SU-DHL-6 (cell line): ENCODE measurements around the gene TBX5.

Experiments used
- H2AFZ ChIP-seq: fragments of 200-600 bp; sonication (generic); 2 replicates; pipeline ENCODE4 v1.6.1; 2014; ENCODE audit warnings: low read depth, mild to moderate bottlenecking, moderate library complexity, mixed read lengths, antibody characterized with exemption, low read length; ENCODE audit not compliant: severe bottlenecking
- H3F3A ChIP-seq: fragments of 200-600 bp; shearing (Covaris generic); 2 replicates; pipeline ENCODE4 v1.6.0; 2016; ENCODE audit warnings: antibody characterized with exemption, mild to moderate bottlenecking; ENCODE audit not compliant: insufficient read depth
- H3K27ac ChIP-seq: fragments of 200-600 bp; sonication (generic); 2 replicates; pipeline ENCODE4 v1.5.1; 2016; ENCODE audit warnings: low read depth, mild to moderate bottlenecking, low read length, moderate library complexity, mixed read lengths
- H3K27me3 ChIP-seq: fragments of 200-600 bp; sonication (generic), shearing (Covaris generic); 2 replicates; pipeline ENCODE4 v1.6.0; 2014; ENCODE audit warnings: mild to moderate bottlenecking, low read length
- H3K36me3 ChIP-seq: fragments of 200-600 bp; sonication (generic); 2 replicates; pipeline ENCODE4 v1.6.1; 2014; ENCODE audit warnings: mild to moderate bottlenecking, low read length, mixed read lengths
- H3K4me2 ChIP-seq: fragments of 300-600, 200-600 bp; shearing (Covaris generic), sonication (generic); 2 replicates; pipeline ENCODE4 v1.6.0; 2014; ENCODE audit warnings: low read length, low read depth, mild to moderate bottlenecking; ENCODE audit not compliant: poor library complexity, severe bottlenecking
- H3K4me3 ChIP-seq: fragments of 200-600 bp; sonication (generic); 2 replicates; pipeline ENCODE4 v1.5.1; 2014; ENCODE audit warnings: antibody characterized with exemption, low read length, mild to moderate bottlenecking, mixed read lengths; ENCODE audit not compliant: insufficient read depth, poor library complexity, severe bottlenecking
- H3K79me2 ChIP-seq: fragments of 200-600 bp; sonication (generic); 2 replicates; pipeline ENCODE4 v1.6.1; 2014; ENCODE audit warnings: mild to moderate bottlenecking, low read length, moderate library complexity; ENCODE audit not compliant: insufficient read depth
- H3K9ac ChIP-seq: fragments of 200-600 bp; sonication (generic); 2 replicates; pipeline ENCODE4 v1.7.0; 2014; ENCODE audit warnings: mild to moderate bottlenecking, low read length
- H3K9me2 ChIP-seq: fragments of 200-600 bp; sonication (generic); replicated peaks from 2 replicates; pipeline ENCODE4 v1.6.1; 2014; ENCODE audit warnings: low read length; ENCODE audit not compliant: insufficient read depth
- H3K9me3 ChIP-seq: fragments of 200-600 bp; sonication (generic); 2 replicates; pipeline ENCODE4 v1.6.1; 2014; ENCODE audit warnings: low read length, mixed read lengths; ENCODE audit not compliant: insufficient read depth
- H4K20me1 ChIP-seq: fragments of 200-600 bp; sonication (generic); 2 replicates; pipeline ENCODE4 v1.6.1; 2014; ENCODE audit warnings: low read depth, mild to moderate bottlenecking, antibody characterized with exemption, low read length, moderate library complexity, mixed read lengths
- EZH2phosphoT487 ChIP-seq: fragments of 200-600 bp; sonication (generic), shearing (Covaris generic); conservative IDR thresholded peaks from 2 replicates; pipeline ENCODE4 v1.6.1; 2018; ENCODE audit warnings: mild to moderate bottlenecking, antibody characterized with exemption, low read length, moderate library complexity, mixed read lengths
- TF ChIP-seq, protein P1 (sequence below): fragments of 200-600 bp; sonication (generic); IDR thresholded peaks from one replicate; pipeline ENCODE4 v1.5.1; 2017; ENCODE audit warnings: antibody characterized with exemption, mild to moderate bottlenecking, low read length, moderate library complexity; ENCODE audit not compliant: insufficient read depth, poor library complexity, severe bottlenecking

Gene TBX5

DNA sequence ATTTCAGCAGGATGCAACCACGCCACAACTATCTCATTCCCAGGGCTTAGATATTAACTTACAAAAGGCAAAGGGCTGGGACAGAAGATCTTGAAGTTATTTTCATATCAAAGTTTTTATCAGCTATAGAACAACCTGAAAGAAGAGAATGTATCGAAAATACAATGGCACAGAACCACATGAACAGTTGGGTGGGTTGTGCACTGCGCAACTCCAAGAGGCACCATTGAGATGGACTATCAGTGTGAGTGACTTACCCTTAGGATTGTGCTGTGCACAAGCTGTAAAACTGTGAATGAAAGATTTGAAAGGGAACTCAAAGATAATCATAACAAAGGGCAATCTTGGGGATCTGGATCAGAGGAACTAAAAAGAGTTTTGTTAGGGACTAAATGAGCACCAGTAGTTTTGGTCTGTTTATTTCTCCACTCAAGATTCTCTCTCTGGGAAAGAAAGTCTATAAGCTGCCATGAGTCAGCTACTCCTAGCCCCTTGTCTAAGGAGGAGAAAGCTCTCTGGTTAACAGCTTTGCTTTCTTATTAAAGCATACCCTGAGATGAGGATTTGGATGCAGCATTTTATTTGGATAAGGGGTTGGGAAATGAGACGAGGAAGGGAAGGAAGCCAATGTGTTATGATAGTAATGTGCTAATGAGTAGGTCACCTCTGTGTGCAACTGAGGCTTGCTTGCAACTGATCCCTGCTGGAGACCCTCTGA lies 62.2 kb downstream of the TBX5 start:
- H3K27ac ChIP-seq, result no peak overlapping the region
- H3K9me2 ChIP-seq, result no peaks in the 10 kb centered on the region
- no peaks in the 10 kb centered on the region for H3K27me3 ChIP-seq
- no peaks in the 10 kb centered on the region for H3F3A ChIP-seq
- H3K79me2 ChIP-seq, result no peaks in the 10 kb centered on the region
- H3K4me3 ChIP-seq, result no peak overlapping the region
- no peaks in the 10 kb centered on the region for H4K20me1 ChIP-seq
- no peak overlapping the region for H2AFZ ChIP-seq
- no peak for TF ChIP-seq EZH2phosphoT487
- TF ChIP-seq, protein P1, sequence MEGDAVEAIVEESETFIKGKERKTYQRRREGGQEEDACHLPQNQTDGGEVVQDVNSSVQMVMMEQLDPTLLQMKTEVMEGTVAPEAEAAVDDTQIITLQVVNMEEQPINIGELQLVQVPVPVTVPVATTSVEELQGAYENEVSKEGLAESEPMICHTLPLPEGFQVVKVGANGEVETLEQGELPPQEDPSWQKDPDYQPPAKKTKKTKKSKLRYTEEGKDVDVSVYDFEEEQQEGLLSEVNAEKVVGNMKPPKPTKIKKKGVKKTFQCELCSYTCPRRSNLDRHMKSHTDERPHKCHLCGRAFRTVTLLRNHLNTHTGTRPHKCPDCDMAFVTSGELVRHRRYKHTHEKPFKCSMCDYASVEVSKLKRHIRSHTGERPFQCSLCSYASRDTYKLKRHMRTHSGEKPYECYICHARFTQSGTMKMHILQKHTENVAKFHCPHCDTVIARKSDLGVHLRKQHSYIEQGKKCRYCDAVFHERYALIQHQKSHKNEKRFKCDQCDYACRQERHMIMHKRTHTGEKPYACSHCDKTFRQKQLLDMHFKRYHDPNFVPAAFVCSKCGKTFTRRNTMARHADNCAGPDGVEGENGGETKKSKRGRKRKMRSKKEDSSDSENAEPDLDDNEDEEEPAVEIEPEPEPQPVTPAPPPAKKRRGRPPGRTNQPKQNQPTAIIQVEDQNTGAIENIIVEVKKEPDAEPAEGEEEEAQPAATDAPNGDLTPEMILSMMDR, result no peak
- H3K9ac ChIP-seq, result no peak overlapping the region
- no peaks in the 10 kb centered on the region for H3K9me3 ChIP-seq
- H3K4me2 ChIP-seq, result no peak overlapping the region
- H3K36me3 ChIP-seq, result no peaks in the 10 kb centered on the region

DNA sequence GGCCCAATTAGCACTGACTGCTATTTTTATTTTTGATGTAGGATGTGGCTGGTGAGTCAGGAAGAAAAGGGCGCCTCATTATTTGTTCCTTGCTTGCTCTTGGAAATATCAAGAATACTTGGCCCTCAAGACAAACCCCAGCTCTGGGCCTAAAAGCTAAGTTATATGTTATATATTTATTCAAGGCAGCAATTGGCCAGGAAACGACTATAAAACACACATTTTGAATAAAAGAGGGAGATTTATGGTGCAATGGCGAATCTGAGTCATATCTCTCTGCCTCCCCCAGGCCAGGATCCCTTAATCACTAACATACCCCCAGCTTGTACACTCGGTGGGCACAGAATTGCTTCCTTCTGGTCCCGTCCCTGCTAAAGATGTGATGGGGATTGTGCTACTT lies 63.3 kb downstream of the TBX5 start:
- no peak overlapping the region for H3K4me3 ChIP-seq
- no peaks in the 10 kb centered on the region for H3F3A ChIP-seq
- no peaks in the 10 kb centered on the region for H3K36me3 ChIP-seq
- no peaks in the 10 kb centered on the region for H4K20me1 ChIP-seq
- TF ChIP-seq EZH2phosphoT487, result no peak
- TF ChIP-seq, protein P1, result no peak
- no peak overlapping the region for H3K27ac ChIP-seq
- no peak overlapping the region for H3K9ac ChIP-seq
- H3K9me3 ChIP-seq, result no peaks in the 10 kb centered on the region
- no peaks in the 10 kb centered on the region for H3K27me3 ChIP-seq
- no peak overlapping the region for H2AFZ ChIP-seq
- H3K79me2 ChIP-seq, result no peaks in the 10 kb centered on the region
- no peak overlapping the region for H3K4me2 ChIP-seq
- no peaks in the 10 kb centered on the region for H3K9me2 ChIP-seq

DNA sequence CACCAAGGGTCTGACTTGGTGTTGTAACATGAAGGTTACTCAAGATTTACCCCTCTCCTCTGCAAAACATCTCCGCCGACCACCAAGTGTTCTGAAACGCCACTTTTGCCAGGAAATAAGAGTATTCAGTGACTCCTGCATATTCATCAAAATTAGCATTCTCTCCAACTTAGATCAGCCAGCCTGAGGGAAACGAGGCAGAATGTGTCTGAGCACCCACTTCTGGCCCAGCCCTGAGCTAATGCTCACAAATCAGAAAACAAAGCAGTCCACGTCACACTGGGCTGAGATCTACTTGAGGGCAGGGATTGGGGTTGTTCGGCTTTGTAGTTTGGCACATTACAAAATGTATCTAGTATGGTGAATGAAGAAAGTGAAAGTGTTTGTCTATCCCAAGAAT lies 64.3 kb downstream of the TBX5 start:
- no peak overlapping the region for H3K9ac ChIP-seq
- no peaks in the 10 kb centered on the region for H3K9me2 ChIP-seq
- no peaks in the 10 kb centered on the region for H3K27me3 ChIP-seq
- H3F3A ChIP-seq, result no peaks in the 10 kb centered on the region
- no peaks in the 10 kb centered on the region for H3K36me3 ChIP-seq
- no peaks in the 10 kb centered on the region for H4K20me1 ChIP-seq
- H3K4me3 ChIP-seq, result no peak overlapping the region
- no peak overlapping the region for H3K27ac ChIP-seq
- H3K9me3 ChIP-seq, result no peaks in the 10 kb centered on the region
- H2AFZ ChIP-seq, result no peak overlapping the region
- no peaks in the 10 kb centered on the region for H3K79me2 ChIP-seq
- H3K4me2 ChIP-seq, result no peak overlapping the region
- TF ChIP-seq, protein P1, result no peak
- TF ChIP-seq EZH2phosphoT487, result no peak
